Fibroblast of the aortic adventitia (primary cell): ENCODE measurements around the gene URB1. TPM values are rescaled to one million over a fixed set of nuclear protein-coding genes. Genes with fewer than 3 reads are reported as not detected.
"Not testable (repeated sequence)": the region's sequence is repeated elsewhere in the genome, so short reads cannot be mapped to it uniquely, and the experiment has no call there.

Experiments used
- DNase-seq: peaks from one replicate; pipeline ENCODE4 v3.0.0-alpha.2; 2010; ENCODE audit warnings: low read depth
- H3K4me3 ChIP-seq: 2 replicates; pipeline ENCODE4 v1.5.1; 2011; ENCODE audit warnings: low read depth, mild to moderate bottlenecking, control low read depth, low read length, moderate library complexity
- CTCF ChIP-seq: IDR thresholded peaks from 2 replicates; pipeline ENCODE4 v1.5.1; 2011; ENCODE audit warnings: mild to moderate bottlenecking, low read length, control low read depth, inconsistent platforms; ENCODE audit not compliant: insufficient read depth
- total RNA-seq: library from RNA; depleted of rRNA; stranded (reverse); fragments of >200 nt; gene quantifications from 2 replicates; pipeline ENCODE4 v1.2.3, GENCODE V29; 2012; ENCODE audit warnings: low replicate concordance

Gene URB1
- total RNA-seq, 1 donor: 21.1 TPM

GRCh38 chr21:32372755-32373154 lies 20.1 kb downstream of the URB1 start:
- DNase-seq: peak; percentile 24
- H3K4me3 ChIP-seq: no peak overlapping the region
- no peak for TF ChIP-seq CTCF

GRCh38 chr21:32371913-32372314 lies 20.9 kb downstream of the URB1 start:
- TF ChIP-seq CTCF: no peak
- no peak overlapping the region for H3K4me3 ChIP-seq
- peak; percentile 90 for DNase-seq

GRCh38 chr21:32370998-32371766 lies 21.6 kb downstream of the URB1 start:
- H3K4me3 ChIP-seq: no peak overlapping the region
- no peak for TF ChIP-seq CTCF
- DNase-seq: peak; percentile 47

GRCh38 chr21:32368961-32369360 lies 23.9 kb downstream of the URB1 start:
- DNase-seq, H3K4me3 ChIP-seq: not testable (repeated sequence)

- no peak for DNase-seq
- H3K4me3 ChIP-seq: no peak overlapping the region
- no peak for TF ChIP-seq CTCF
Observed at GRCh38 chr21:32368386-32368785, 24.4 kb downstream of the URB1 start.

GRCh38 chr21:32367158-32367557 lies 25.7 kb downstream of the URB1 start:
- no peak for TF ChIP-seq CTCF
- no peak overlapping the region for H3K4me3 ChIP-seq
- no peak for DNase-seq

- no peak for DNase-seq
- H3K4me3 ChIP-seq: no peak overlapping the region
- TF ChIP-seq CTCF: no peak
Observed at GRCh38 chr21:32366191-32366590, 26.6 kb downstream of the URB1 start.
